Thyroid gland (tissue), 4 donors: ENCODE data around the gene NR1I2. TPM values are rescaled to one million over a fixed set of nuclear protein-coding genes. Genes with fewer than 3 reads are reported as not detected.

Source experiments
- DNase-seq, 2 donors: peaks; one replicate each; pipeline ENCODE4 v3.0.0-alpha.2; 2019
- H3K27ac ChIP-seq, 3 donors: fragments of 200-600 bp; sonication (generic); 1 replicate in 2 of 3; 2 replicates in 1 of 3; pipeline ENCODE4 v1.5.1; 2016 to 2019; ENCODE audit warnings: mild to moderate bottlenecking in 1 of 3, moderate library complexity in 1 of 3
- H3K27me3 ChIP-seq: fragments of 200-600 bp; sonication (generic); one replicate; pipeline ENCODE4 v1.5.1; 2019
- H3K36me3 ChIP-seq, 2 donors: fragments of 200-600 bp; sonication (generic); one replicate each; pipeline ENCODE4 v1.5.1; 2016 to 2019
- H3K4me1 ChIP-seq, 2 donors: fragments of 200-600 bp; sonication (generic); one replicate each; pipeline ENCODE4 v1.5.1; 2017 to 2019
- H3K4me3 ChIP-seq, 3 donors: fragments of 200-600 bp; sonication (generic); replicated peaks in 1 of 3; 1 replicate in 2 of 3; 2 replicates in 1 of 3; pipeline ENCODE4 v1.5.1; 2016; ENCODE audit warnings: mild to moderate bottlenecking in 1 of 3
- H3K9me3 ChIP-seq: fragments of 200-600 bp; sonication (generic); one replicate; pipeline ENCODE4 v1.5.1; 2017
- WGBS, 2 donors: methylation state at CpG; one replicate each; pipeline ENCODE4 v1.1.5; 2017; 5-methylcytosine and 5-hydroxymethylcytosine counted together
- intact Hi-C: fragments of 100-400 bp; cut with DNase I; formaldehyde crosslinking; loops from one replicate; pipeline ENCODE4 v1.15.1; 2023
- total RNA-seq, 4 donors: library from RNA; depleted of rRNA; stranded (reverse); fragments of >200 nt; gene quantifications; one replicate each; pipeline ENCODE4 v1.2.3, GENCODE V29; 2016
- TF ChIP-seq, protein P1 (sequence below), 6 experiments: fragments of 200-600 bp in 3 of 6; fragments of 450-650 bp in 3 of 6; sonication (generic) in 3 of 6; IDR thresholded peaks; one replicate each; pipeline ENCODE4 v1.5.1; 2016 to 2019; ENCODE audit warnings: antibody characterized with exemption in 6 of 6, mild to moderate bottlenecking in 2 of 6, inconsistent platforms in 1 of 6, moderate library complexity in 1 of 6

NR1I2 gene
- total RNA-seq, 4 donors from 2014 or later: 0.54 to 0.67 TPM; not detected in 2

GRCh38 chr3:119864476-119864875, 82.6 kb downstream of the NR1I2 start:
- DNase-seq: no peak
- H3K4me1 ChIP-seq: no peaks in the 10 kb centered on the region
- H3K27ac ChIP-seq: no peak overlapping the region
- peaks cover 8 to 9% of the 10 kb centered on the region in 2 donors for H3K36me3 ChIP-seq
- no peak overlapping the region for H3K4me3 ChIP-seq
- WGBS, 2 donors: 92% methylated on average over 7 of the region's 7 CpGs
- TF ChIP-seq, protein P1, sequence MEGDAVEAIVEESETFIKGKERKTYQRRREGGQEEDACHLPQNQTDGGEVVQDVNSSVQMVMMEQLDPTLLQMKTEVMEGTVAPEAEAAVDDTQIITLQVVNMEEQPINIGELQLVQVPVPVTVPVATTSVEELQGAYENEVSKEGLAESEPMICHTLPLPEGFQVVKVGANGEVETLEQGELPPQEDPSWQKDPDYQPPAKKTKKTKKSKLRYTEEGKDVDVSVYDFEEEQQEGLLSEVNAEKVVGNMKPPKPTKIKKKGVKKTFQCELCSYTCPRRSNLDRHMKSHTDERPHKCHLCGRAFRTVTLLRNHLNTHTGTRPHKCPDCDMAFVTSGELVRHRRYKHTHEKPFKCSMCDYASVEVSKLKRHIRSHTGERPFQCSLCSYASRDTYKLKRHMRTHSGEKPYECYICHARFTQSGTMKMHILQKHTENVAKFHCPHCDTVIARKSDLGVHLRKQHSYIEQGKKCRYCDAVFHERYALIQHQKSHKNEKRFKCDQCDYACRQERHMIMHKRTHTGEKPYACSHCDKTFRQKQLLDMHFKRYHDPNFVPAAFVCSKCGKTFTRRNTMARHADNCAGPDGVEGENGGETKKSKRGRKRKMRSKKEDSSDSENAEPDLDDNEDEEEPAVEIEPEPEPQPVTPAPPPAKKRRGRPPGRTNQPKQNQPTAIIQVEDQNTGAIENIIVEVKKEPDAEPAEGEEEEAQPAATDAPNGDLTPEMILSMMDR (IDR thresholded peaks at IDR 0.05): no peak
- no peaks in the 10 kb centered on the region for H3K9me3 ChIP-seq
- no peaks in the 10 kb centered on the region for H3K27me3 ChIP-seq
- intact Hi-C loops: no loop called here

Other genes with a start within 250 kb of the NR1I2 start
- 1 to 10 TPM in 3 of 4 donors, under 1 TPM in 1; 0.83 to 2.3 (median 1.1) TPM for gene CD80, start 222.5 kb upstream of the NR1I2 start, total RNA-seq
- 10 to 100 TPM in 3 of 4 donors, 1 to 10 TPM in 1; 8.7 to 16.0 (median 14.5) TPM for gene ADPRH, start 202.6 kb upstream of the NR1I2 start, total RNA-seq
- 1 to 10 TPM; 2.0 to 6.7 (median 3.9) TPM for gene PLA1A, start 184.2 kb upstream of the NR1I2 start, total RNA-seq
- 1 to 10 TPM; 1.9 to 5.4 (median 4.6) TPM for gene POPDC2, start 121.5 kb upstream of the NR1I2 start, total RNA-seq
- gene COX17, start 104.7 kb upstream of the NR1I2 start, total RNA-seq: 10 to 100 TPM; 12.8 to 73.0 (median 46.0) TPM
- gene CFAP91, start 79.1 kb upstream of the NR1I2 start, total RNA-seq: 10 to 100 TPM in 3 of 4 donors, 1 to 10 TPM in 1; 9.4 to 28.0 (median 22.8) TPM